Transverse colon (tissue), 4 donors: Measurements from ENCODE around the gene HJURP. TPM values are rescaled to one million over a fixed set of nuclear protein-coding genes. Genes with fewer than 3 reads are reported as not detected.
A peak's percentile ranks its signal among the peaks of the same experiment; 100 is the strongest.

Experiments
- DNase-seq: peaks from one replicate; pipeline ENCODE4 v3.0.0-alpha.2; 2019
- H3K27ac ChIP-seq, 4 donors: fragments of 200-600 bp; sonication (generic); 2 replicates each; pipeline ENCODE4 v1.5.1; 2016 to 2018; ENCODE audit warnings: inconsistent platforms in 4 of 4
- H3K27me3 ChIP-seq: fragments of 200-600 bp; sonication (generic); 2 replicates; pipeline ENCODE4 v1.5.1; 2017; ENCODE audit warnings: inconsistent platforms
- H3K36me3 ChIP-seq, 4 donors: fragments of 200-600 bp; sonication (generic); 2 replicates each; pipeline ENCODE4 v1.5.1; 2017 to 2019; ENCODE audit warnings: inconsistent platforms in 4 of 4
- H3K4me1 ChIP-seq, 4 donors: fragments of 200-600 bp; sonication (generic); 2 replicates each; pipeline ENCODE4 v1.5.1; 2017 to 2020; ENCODE audit warnings: inconsistent platforms in 4 of 4
- H3K4me3 ChIP-seq, 4 donors: fragments of 200-600 bp; sonication (generic); 1 replicate in 1 of 4; 2 replicates in 3 of 4; pipeline versions ENCODE4 v1.5.1 to v1.6.1; 2017 to 2019; ENCODE audit warnings: inconsistent platforms in 4 of 4
- H3K9me3 ChIP-seq, 2 donors: fragments of 200-600 bp; sonication (generic); 2 replicates each; pipeline ENCODE4 v1.5.1; 2017 to 2019; ENCODE audit warnings: inconsistent platforms in 2 of 2
- EP300 ChIP-seq: sonication (generic); formaldehyde crosslinking; IDR thresholded peaks from one replicate; pipeline ENCODE4 v1.6.1; 2017; ENCODE audit warnings: antibody characterized with exemption, low read depth
- POLR2A ChIP-seq: fragments of 450-650 bp; IDR thresholded peaks from one replicate; pipeline ENCODE4 v1.6.1; 2016; ENCODE audit warnings: antibody characterized with exemption, mild to moderate bottlenecking, moderate library complexity
- POLR2AphosphoS5 ChIP-seq, 3 donors: sonication (generic); formaldehyde crosslinking; IDR thresholded peaks; one replicate each; pipeline ENCODE4 v1.6.1; 2016; ENCODE audit warnings: antibody characterized with exemption in 3 of 3
- WGBS, 2 donors: methylation state at CpG; one replicate each; pipeline ENCODE4 v1.1.5; 2018; ENCODE audit warnings: low coverage in 1 of 2; 5-methylcytosine and 5-hydroxymethylcytosine counted together
- in situ Hi-C, 4 donors: fragments of 200-750 bp; cut with MboI; loops; one replicate each; pipeline versions ENCODE4 v1.15.0 to v1.15.1; 2017; ENCODE audit warnings: low sequenced_read_pairs in 3 of 4, low pct_ligation_motif_present in 1 of 4, low pct_unique_long_range_greater_than_20kb in 1 of 4
- intact Hi-C: fragments of 100-400 bp; cut with DNase I; formaldehyde crosslinking; loops from one replicate; pipeline ENCODE4 v1.15.1; 2023; ENCODE audit warnings: low total_unique reads
- total RNA-seq, 4 donors: library from RNA; depleted of rRNA; stranded (reverse); fragments of >200 nt; gene quantifications; one replicate each; pipeline ENCODE4 v1.1.0, GENCODE V29; 2016
- TF ChIP-seq, protein P1 (sequence below), 5 experiments: fragments of 200-600 bp in 3 of 5; fragments of 450-650 bp in 2 of 5; sonication (generic) in 3 of 5; IDR thresholded peaks; 1 replicate in 2 of 5; 2 replicates in 3 of 5; pipeline ENCODE4 v1.5.1; 2016 to 2017; ENCODE audit warnings: antibody characterized with exemption in 5 of 5, inconsistent platforms in 3 of 5, mild to moderate bottlenecking in 2 of 5, moderate library complexity in 1 of 5

HJURP gene
- total RNA-seq, 4 donors from 2014 or later: 1.9 to 29.5 (median 2.1) TPM; not detected in 1

DNA sequence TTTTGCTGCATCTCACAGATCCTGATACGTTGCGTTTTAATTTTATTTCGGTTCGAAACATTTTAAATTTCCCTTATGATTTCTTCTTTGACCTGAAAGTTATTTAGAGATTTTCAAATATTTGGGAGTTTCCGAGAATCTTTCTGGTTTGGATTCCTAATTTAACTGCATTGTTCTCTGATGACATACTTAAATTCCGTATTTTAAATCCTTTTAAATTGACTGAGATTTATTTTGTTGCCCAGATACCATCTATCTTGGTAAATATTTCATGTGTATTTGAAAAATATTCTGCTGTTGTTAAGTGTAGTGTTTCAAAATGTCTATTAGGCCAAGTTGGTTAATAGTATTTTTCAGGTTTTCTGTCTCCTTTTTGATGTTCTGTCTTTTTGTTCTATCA lies 38.5 kb downstream of the HJURP start:
- Histone ChIP-seq H3K36me3 (no peaks in the 10 kb centered on the region), H3K9me3 (no peaks in the 10 kb centered on the region), H3K4me3 (no peak overlapping the region), H3K27ac (no peak overlapping the region), H3K4me1 (no peaks in the 10 kb centered on the region), H3K27me3 (no peaks in the 10 kb centered on the region)
- intact Hi-C loops: no loop called here
- in situ Hi-C loops: no loop called here
- no peak for DNase-seq
- WGBS, 2 donors: 80 to 95% methylated on average over 5 to 6 of the region's 6 CpGs
- TF ChIP-seq EP300 (no peak), POLR2A (no peak), POLR2AphosphoS5 (IDR thresholded peaks at IDR 0.05) (no peak)

DNA sequence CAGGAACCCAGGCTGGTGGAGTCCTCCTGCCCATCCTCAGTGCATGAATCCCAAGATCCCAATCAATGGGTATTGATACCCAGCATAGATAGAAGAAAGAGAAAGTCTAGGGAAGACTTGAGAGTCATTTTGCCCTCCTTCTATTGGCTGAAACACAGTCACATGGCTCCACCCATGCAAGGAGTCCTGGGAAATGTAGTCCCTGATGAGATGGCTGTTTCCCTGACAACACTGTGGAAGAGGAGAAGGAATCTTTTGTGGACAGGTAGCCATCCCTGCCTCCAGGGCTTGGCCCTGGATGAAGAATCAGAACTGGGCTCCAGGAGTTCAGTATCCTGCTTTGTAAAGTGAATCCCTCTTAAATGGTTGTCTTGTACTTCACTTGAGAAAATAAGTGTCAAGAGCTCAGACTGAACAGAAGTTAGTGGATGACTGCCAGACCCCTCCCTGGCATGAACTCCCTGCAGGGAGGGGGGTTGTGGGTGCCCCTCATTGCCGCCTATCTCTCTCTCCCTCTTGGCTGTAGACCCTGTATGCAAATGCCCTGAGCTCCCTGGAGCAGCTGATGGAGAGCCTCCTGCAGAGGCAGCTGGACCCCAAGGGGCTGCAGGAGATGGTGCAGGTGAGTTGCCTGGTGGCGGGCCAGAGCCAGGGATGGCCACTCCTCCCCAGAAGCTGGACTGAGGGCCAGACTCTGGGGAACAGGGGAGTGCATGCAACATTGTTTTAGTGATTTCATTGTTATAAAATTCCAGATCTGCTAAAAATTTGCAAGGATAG lies 40.1 kb downstream of the HJURP start:
- Histone ChIP-seq H3K27ac (no peak overlapping the region), H3K36me3 (no peaks in the 10 kb centered on the region), H3K4me1 (no peaks in the 10 kb centered on the region), H3K27me3 (no peaks in the 10 kb centered on the region), H3K4me3 (no peak overlapping the region), H3K9me3 (no peaks in the 10 kb centered on the region)
- TF ChIP-seq POLR2A (no peak), POLR2AphosphoS5 (IDR thresholded peaks at IDR 0.05) (no peak), EP300 (no peak)
- TF ChIP-seq, protein P1, sequence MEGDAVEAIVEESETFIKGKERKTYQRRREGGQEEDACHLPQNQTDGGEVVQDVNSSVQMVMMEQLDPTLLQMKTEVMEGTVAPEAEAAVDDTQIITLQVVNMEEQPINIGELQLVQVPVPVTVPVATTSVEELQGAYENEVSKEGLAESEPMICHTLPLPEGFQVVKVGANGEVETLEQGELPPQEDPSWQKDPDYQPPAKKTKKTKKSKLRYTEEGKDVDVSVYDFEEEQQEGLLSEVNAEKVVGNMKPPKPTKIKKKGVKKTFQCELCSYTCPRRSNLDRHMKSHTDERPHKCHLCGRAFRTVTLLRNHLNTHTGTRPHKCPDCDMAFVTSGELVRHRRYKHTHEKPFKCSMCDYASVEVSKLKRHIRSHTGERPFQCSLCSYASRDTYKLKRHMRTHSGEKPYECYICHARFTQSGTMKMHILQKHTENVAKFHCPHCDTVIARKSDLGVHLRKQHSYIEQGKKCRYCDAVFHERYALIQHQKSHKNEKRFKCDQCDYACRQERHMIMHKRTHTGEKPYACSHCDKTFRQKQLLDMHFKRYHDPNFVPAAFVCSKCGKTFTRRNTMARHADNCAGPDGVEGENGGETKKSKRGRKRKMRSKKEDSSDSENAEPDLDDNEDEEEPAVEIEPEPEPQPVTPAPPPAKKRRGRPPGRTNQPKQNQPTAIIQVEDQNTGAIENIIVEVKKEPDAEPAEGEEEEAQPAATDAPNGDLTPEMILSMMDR (IDR thresholded peaks at IDR 0.05): no peak
- in situ Hi-C loops (no loop called here), intact Hi-C loops (no loop called here)
- WGBS, 2 donors: 75% methylated on average over 2 of the region's 2 CpGs; no CpG with 5 or more reads in 1 of the 2 donors
- peak; percentile 2 for DNase-seq

DNA sequence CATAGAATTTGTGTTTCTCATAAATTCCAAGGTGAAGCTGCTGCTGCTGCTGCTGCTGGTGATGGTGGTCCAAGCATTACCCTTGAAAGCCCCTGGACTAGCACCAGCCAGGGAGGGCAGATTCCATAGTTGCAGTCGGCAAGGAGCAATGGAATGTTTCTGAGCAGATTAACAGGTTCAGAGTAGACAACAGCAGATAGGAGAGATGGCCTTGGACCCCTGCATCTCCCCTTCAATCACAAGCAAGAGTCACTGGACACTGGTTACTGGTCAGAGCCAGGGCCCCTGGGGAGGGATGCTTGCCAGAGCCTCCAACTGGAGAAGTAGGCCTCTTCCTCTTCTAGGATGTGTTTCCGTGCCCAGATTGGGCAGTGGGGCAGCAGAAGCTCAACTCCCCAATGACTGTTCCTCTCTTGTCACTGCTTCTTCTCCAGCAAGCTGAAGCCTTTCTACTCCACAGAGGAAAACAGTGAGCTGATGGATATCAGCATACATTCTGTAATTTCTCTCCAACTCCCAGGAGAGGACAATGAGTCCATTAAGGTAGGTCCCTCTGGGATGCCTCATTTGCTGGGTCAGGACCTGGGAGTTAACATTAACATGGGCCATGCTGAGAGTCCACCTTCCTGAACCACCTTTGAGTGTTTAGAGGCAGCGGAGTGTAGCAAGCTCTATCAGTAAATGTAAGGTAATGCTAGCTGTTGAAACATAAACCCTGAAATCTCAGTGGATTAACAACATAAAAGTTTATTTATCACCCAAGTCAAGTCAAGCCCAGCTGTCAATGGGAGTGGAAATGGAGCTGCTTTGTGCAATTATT lies 40.9 kb downstream of the HJURP start:
- no peaks in the 10 kb centered on the region for H3K27me3 ChIP-seq
- WGBS, 2 donors: 60 to 81% methylated on average over 1 to 3 of the region's 3 CpGs
- intact Hi-C loops: no loop called here
- TF ChIP-seq, protein P1 (IDR thresholded peaks at IDR 0.05): no peak
- in situ Hi-C loops: no loop called here
- no peaks in the 10 kb centered on the region for H3K9me3 ChIP-seq
- DNase-seq: no peak
- H3K4me1 ChIP-seq: no peaks in the 10 kb centered on the region
- H3K27ac ChIP-seq: no peak overlapping the region
- H3K4me3 ChIP-seq: no peak overlapping the region
- H3K36me3 ChIP-seq: no peaks in the 10 kb centered on the region

DNA sequence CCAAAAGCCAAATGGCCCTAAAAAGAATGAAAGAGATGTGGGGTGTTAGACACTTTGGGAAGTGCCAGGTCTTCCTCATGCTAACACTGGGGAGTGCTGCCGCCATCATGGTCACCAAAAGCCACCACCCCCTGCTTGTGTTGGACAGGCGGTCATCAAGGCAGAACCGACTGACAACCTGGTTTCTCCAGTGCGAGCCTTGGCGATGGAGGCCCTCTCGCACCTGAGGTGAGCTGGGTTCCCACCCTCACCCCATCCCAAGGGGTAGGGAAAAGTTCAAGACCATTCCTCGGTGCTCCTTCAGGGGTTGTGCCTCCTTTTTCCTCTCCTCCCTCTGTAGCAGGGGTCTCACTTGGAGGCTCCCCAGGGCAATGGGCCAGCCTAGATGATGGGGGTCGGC lies 42.6 kb downstream of the HJURP start:
- no peaks in the 10 kb centered on the region for H3K9me3 ChIP-seq
- H3K4me3 ChIP-seq: no peak overlapping the region

More for the DNA sequence above, 42.6 kb downstream of the HJURP start:
- DNase-seq: no peak
- Histone ChIP-seq H3K27ac (no peak overlapping the region), H3K4me1 (no peaks in the 10 kb centered on the region), H3K27me3 (no peaks in the 10 kb centered on the region), H3K36me3 (no peaks in the 10 kb centered on the region)
- WGBS, 2 donors: 91% methylated on average over 8 of the region's 8 CpGs; no CpG with 5 or more reads in 1 of the 2 donors
- TF ChIP-seq, protein P1 (IDR thresholded peaks at IDR 0.05): no peak
- TF ChIP-seq POLR2A (no peak), EP300 (no peak)
- in situ Hi-C loops: no loop called here
- intact Hi-C loops: no loop called here
